SK-N-SH treated with all-trans-retinoic acid at 6 μM for 48 hours (cell line): ENCODE results near the gene UBE2H.

Experiments used
- ARNTL ChIP-seq: fragments of 450-650 bp; formaldehyde crosslinking; IDR thresholded peaks from 2 replicates; pipeline ENCODE4 v1.5.0; 2020; ENCODE audit warnings: low read depth, mild to moderate bottlenecking, moderate library complexity, borderline replicate concordance
- ESRRG ChIP-seq: fragments of 250-450 bp; sonication (Bioruptor Pico); IDR thresholded peaks from 2 replicates; pipeline ENCODE4 v1.6.1; 2021; ENCODE audit warnings: mild to moderate bottlenecking
- ISL1 ChIP-seq: fragments of 250-450 bp; sonication (Bioruptor Pico); IDR thresholded peaks from 2 replicates; pipeline ENCODE4 v2.1.2; 2022; ENCODE audit warnings: mild to moderate bottlenecking, moderate library complexity
- RARB ChIP-seq: fragments of 250-450 bp; sonication (Bioruptor Pico); IDR thresholded peaks from 2 replicates; pipeline ENCODE4 v1.8.0; 2021; ENCODE audit warnings: mild to moderate bottlenecking, moderate library complexity
- TCF4 ChIP-seq: fragments of 250-450 bp; sonication (Bioruptor Pico); IDR thresholded peaks from 2 replicates; pipeline ENCODE4 v1.8.0; 2021; ENCODE audit warnings: mild to moderate bottlenecking, moderate library complexity, borderline replicate concordance
- ZFP3 ChIP-seq: fragments of 250-450 bp; sonication (Bioruptor Pico); IDR thresholded peaks from 2 replicates; pipeline ENCODE4 v1.5.0; 2020; ENCODE audit warnings: mild to moderate bottlenecking, moderate library complexity
- ZFP30 ChIP-seq: fragments of 450-650 bp; formaldehyde crosslinking; IDR thresholded peaks from 2 replicates; pipeline ENCODE4 v1.5.0; 2022; ENCODE audit warnings: mild to moderate bottlenecking, moderate library complexity
- TF ChIP-seq, protein P1 (sequence below): fragments of 250-450 bp; sonication (Bioruptor Pico); IDR thresholded peaks from 2 replicates; pipeline ENCODE4 v1.8.0; 2020; ENCODE audit warnings: mild to moderate bottlenecking, moderate library complexity, borderline replicate concordance

DNA sequence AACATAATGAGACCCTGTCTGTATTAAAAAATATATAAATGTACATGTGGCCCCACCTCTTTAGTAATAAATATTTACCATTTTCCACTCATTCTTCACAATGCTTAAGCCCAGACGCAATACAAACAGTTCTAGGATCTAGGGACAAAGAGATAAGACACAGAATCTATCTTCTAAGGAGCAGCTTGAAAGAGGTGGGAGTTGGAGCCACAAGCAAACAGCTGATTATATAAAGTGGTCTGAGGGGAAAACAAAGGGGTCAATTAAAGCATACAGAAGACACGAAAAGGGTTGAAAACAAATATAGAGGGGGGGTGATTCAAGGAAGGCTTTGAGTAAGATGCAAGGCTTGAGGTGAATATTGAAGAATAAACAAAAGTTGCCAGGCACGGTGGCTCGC, 43.1 kb downstream of the UBE2H start:
- TF ChIP-seq ARNTL (CRISPR knock-in tag), result no peak
- no peak for TF ChIP-seq ISL1 (CRISPR knock-in tag)
- TF ChIP-seq, protein P1, sequence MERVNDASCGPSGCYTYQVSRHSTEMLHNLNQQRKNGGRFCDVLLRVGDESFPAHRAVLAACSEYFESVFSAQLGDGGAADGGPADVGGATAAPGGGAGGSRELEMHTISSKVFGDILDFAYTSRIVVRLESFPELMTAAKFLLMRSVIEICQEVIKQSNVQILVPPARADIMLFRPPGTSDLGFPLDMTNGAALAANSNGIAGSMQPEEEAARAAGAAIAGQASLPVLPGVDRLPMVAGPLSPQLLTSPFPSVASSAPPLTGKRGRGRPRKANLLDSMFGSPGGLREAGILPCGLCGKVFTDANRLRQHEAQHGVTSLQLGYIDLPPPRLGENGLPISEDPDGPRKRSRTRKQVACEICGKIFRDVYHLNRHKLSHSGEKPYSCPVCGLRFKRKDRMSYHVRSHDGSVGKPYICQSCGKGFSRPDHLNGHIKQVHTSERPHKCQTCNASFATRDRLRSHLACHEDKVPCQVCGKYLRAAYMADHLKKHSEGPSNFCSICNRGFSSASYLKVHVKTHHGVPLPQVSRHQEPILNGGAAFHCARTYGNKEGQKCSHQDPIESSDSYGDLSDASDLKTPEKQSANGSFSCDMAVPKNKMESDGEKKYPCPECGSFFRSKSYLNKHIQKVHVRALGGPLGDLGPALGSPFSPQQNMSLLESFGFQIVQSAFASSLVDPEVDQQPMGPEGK, result no peak
- no peak for TF ChIP-seq RARB (CRISPR knock-in tag)
- no peak for TF ChIP-seq TCF4 (CRISPR knock-in tag)
- no peak for TF ChIP-seq ESRRG (CRISPR knock-in tag)
- TF ChIP-seq ZFP3 (CRISPR knock-in tag), result no peak
- TF ChIP-seq ZFP30 (CRISPR knock-in tag), result no peak
